HUDEP-2 (cell line): ENCODE results near the gene FRMPD2.
"Not testable (repeated sequence)": the region's sequence is repeated elsewhere in the genome, so short reads cannot be mapped to it uniquely, and the experiment has no call there.

ENCODE experiments used
- DNase-seq, 76 experiments: peaks; one replicate each; lab custom pipeline; 2025; ENCODE audit not compliant: unreplicated experiment in 76 of 76; lab: John Stamatoyannopoulos, UW

FRMPD2 gene

GRCh38 chr10:48290286-48290685 lies 15.8 kb upstream of the FRMPD2 start:
- no peak for DNase-seq

- peak in 37 of 76 experiments; percentile 2 to 51 (median 13) for DNase-seq
Measured at GRCh38 chr10:48289501-48290238, 15.2 kb upstream of the FRMPD2 start.

- DNase-seq = no peak
Measured at GRCh38 chr10:48288661-48289060, 14.2 kb upstream of the FRMPD2 start.

- DNase-seq = no peak
Measured at GRCh38 chr10:48287417-48288391, 13.2 kb upstream of the FRMPD2 start.

- no peak for DNase-seq
Measured at GRCh38 chr10:48286356-48286755, 11.9 kb upstream of the FRMPD2 start.

GRCh38 chr10:48285710-48286109 lies 11.2 kb upstream of the FRMPD2 start:
- no peak for DNase-seq

GRCh38 chr10:48284811-48285210 lies 10.3 kb upstream of the FRMPD2 start:
- DNase-seq = no peak

- DNase-seq = no peak
Measured at GRCh38 chr10:48284002-48284546, 9.6 kb upstream of the FRMPD2 start.

- no peak for DNase-seq
Measured at GRCh38 chr10:48282829-48283228, 8.3 kb upstream of the FRMPD2 start.

GRCh38 chr10:48281697-48282096 lies 7.2 kb upstream of the FRMPD2 start:
- DNase-seq = not testable (repeated sequence)

- no peak for DNase-seq
Measured at GRCh38 chr10:48279081-48279751, 4.7 kb upstream of the FRMPD2 start.

- DNase-seq = no peak
Measured at GRCh38 chr10:48277093-48277492, 2.6 kb upstream of the FRMPD2 start.

GRCh38 chr10:48273741-48274140 lies 755 bp downstream of the FRMPD2 start:
- no peak for DNase-seq

- DNase-seq = no peak
Measured at GRCh38 chr10:48272682-48273081, 1.8 kb downstream of the FRMPD2 start.

- DNase-seq = no peak
Measured at GRCh38 chr10:48271047-48271730, 3.3 kb downstream of the FRMPD2 start.

- DNase-seq = no peak
Measured at GRCh38 chr10:48266528-48266927, 8.0 kb downstream of the FRMPD2 start.

- no peak for DNase-seq
Measured at GRCh38 chr10:48258105-48258504, 16.4 kb downstream of the FRMPD2 start.

GRCh38 chr10:48257407-48257961 lies 17.0 kb downstream of the FRMPD2 start:
- DNase-seq = no peak

- no peak for DNase-seq
Measured at GRCh38 chr10:48255722-48256121, 18.8 kb downstream of the FRMPD2 start.
